Upper lobe of right lung (tissue), 1 donor: ENCODE results near the gene AIDA. TPM values are rescaled to one million over a fixed set of nuclear protein-coding genes. Genes with fewer than 3 reads are reported as not detected.
A peak's percentile ranks its signal among the peaks of the same experiment; 100 is the strongest.

Source experiments
- ATAC-seq: fragments of 200-7000 bp; cut with Tn5 transposase; one replicate; pipeline ENCODE4 v1.9.1; 2020; ENCODE audit warnings: mild to moderate bottlenecking, moderate library complexity
- DNase-seq: peaks from one replicate; pipeline ENCODE4 v3.0.0-alpha.2; 2020
- H3K27ac ChIP-seq: fragments of 200-600 bp; one replicate; pipeline ENCODE4 v1.8.0; 2022
- H3K27me3 ChIP-seq: fragments of 200-600 bp; one replicate; pipeline ENCODE4 v1.8.0; 2022; ENCODE audit warnings: mild to moderate bottlenecking
- H3K36me3 ChIP-seq: fragments of 200-600 bp; one replicate; pipeline ENCODE4 v1.8.0; 2022
- H3K4me1 ChIP-seq: fragments of 200-600 bp; one replicate; pipeline ENCODE4 v1.8.0; 2022
- H3K4me3 ChIP-seq: fragments of 200-600 bp; one replicate; pipeline ENCODE4 v1.8.0; 2022; ENCODE audit warnings: mild to moderate bottlenecking
- H3K9me3 ChIP-seq: fragments of 200-600 bp; one replicate; pipeline ENCODE4 v1.8.0; 2022
- CTCF ChIP-seq: fragments of 200-600 bp; IDR thresholded peaks from one replicate; pipeline ENCODE4 v1.8.0; 2022; ENCODE audit warnings: antibody characterized with exemption
- intact Hi-C: fragments of 100-400 bp; cut with DNase I; formaldehyde crosslinking; loops from one replicate; pipeline ENCODE4 v1.11.0; 2022
- total RNA-seq: library from RNA; stranded (reverse); fragmentation: NEBNext Ultra II Directional; extraction: Animal tissue kit (Norgen Biotek cat#: 25700); gene quantifications from one replicate; pipeline ENCODE4 v1.2.1, GENCODE V29; 2021
- donor health status: DM: no; HTN: yes; CAD: no; lungs with severe emphysema.

The AIDA gene
- total RNA-seq, 1 donor from 2014 or later, result 91.3 TPM

GRCh38 chr1:222641269-222641948, 70.9 kb downstream of the AIDA start:
- H3K27me3 ChIP-seq, result no peaks in the 10 kb centered on the region
- peaks cover 13% of the 10 kb centered on the region for H3K4me1 ChIP-seq
- ATAC-seq (no peak), DNase-seq (no peak)
- no peak for TF ChIP-seq CTCF
- peaks cover 30% of the 10 kb centered on the region for H3K36me3 ChIP-seq
- no peak overlapping the region for H3K4me3 ChIP-seq
- intact Hi-C loops, result no loop called here
- H3K9me3 ChIP-seq, result no peaks in the 10 kb centered on the region
- no peak overlapping the region for H3K27ac ChIP-seq

GRCh38 chr1:222634180-222635013, 77.9 kb downstream of the AIDA start:
- Histone ChIP-seq H3K4me1 (no peaks in the 10 kb centered on the region), H3K4me3 (no peak overlapping the region), H3K9me3 (no peaks in the 10 kb centered on the region), H3K36me3 (peaks cover 78% of the 10 kb centered on the region), H3K27me3 (no peaks in the 10 kb centered on the region), H3K27ac (no peak overlapping the region)
- TF ChIP-seq CTCF, result peak; percentile 93
- intact Hi-C loops, result loop anchor here (5.0 kb wide), 1 partner anchor 167 kb away; no protein-coding TSS in a partner anchor
- DNase-seq, result no peak
- peak; percentile 93 for ATAC-seq

GRCh38 chr1:222632749-222633148, 79.5 kb downstream of the AIDA start:
- intact Hi-C loops, result loop anchor here (5.0 kb wide), 1 partner anchor 165 kb away; no protein-coding TSS in a partner anchor
- Histone ChIP-seq H3K9me3 (no peaks in the 10 kb centered on the region), H3K27ac (no peak overlapping the region), H3K36me3 (peaks cover 90% of the 10 kb centered on the region), H3K4me3 (no peak overlapping the region), H3K4me1 (no peaks in the 10 kb centered on the region), H3K27me3 (no peaks in the 10 kb centered on the region)
- no peak for TF ChIP-seq CTCF
- ATAC-seq, result no peak
- DNase-seq, result no peak

GRCh38 chr1:222631611-222632208, 80.6 kb downstream of the AIDA start:
- peaks cover 95% of the 10 kb centered on the region for H3K36me3 ChIP-seq
- no peaks in the 10 kb centered on the region for H3K9me3 ChIP-seq
- ATAC-seq (no peak), DNase-seq (no peak)
- intact Hi-C loops, result loop anchor here (5.0 kb wide), 1 partner anchor 164 kb away; no protein-coding TSS in a partner anchor
- no peak for TF ChIP-seq CTCF
- H3K27ac ChIP-seq, result no peak overlapping the region
- no peak overlapping the region for H3K4me3 ChIP-seq
- H3K27me3 ChIP-seq, result no peaks in the 10 kb centered on the region
- no peaks in the 10 kb centered on the region for H3K4me1 ChIP-seq

- Histone ChIP-seq H3K27me3 (no peaks in the 10 kb centered on the region), H3K9me3 (no peaks in the 10 kb centered on the region), H3K4me1 (no peaks in the 10 kb centered on the region), H3K27ac (no peak overlapping the region), H3K4me3 (no peak overlapping the region), H3K36me3 (peaks cover 100% of the 10 kb centered on the region)
- ATAC-seq (no peak), DNase-seq (no peak)
- intact Hi-C loops, result loop anchor here (5.0 kb wide), 1 partner anchor 163 kb away; no protein-coding TSS in a partner anchor
- TF ChIP-seq CTCF, result no peak
Measured at GRCh38 chr1:222629921-222630535, 82.3 kb downstream of the AIDA start.
